Thyroid gland (tissue), 4 donors: ENCODE measurements around the gene UNC13A.

Source experiments
- POLR2A ChIP-seq, 2 donors: fragments of 450-650 bp; IDR thresholded peaks; one replicate each; pipeline ENCODE4 v1.6.1; 2017; ENCODE audit warnings: antibody characterized with exemption in 2 of 2, mild to moderate bottlenecking in 2 of 2, moderate library complexity in 1 of 2
- TF ChIP-seq, protein P1 (sequence below), 6 experiments: fragments of 200-600 bp in 3 of 6; fragments of 450-650 bp in 3 of 6; sonication (generic) in 3 of 6; IDR thresholded peaks; one replicate each; pipeline ENCODE4 v1.5.1; 2016 to 2019; ENCODE audit warnings: antibody characterized with exemption in 6 of 6, mild to moderate bottlenecking in 2 of 6, inconsistent platforms in 1 of 6, moderate library complexity in 1 of 6

DNA sequence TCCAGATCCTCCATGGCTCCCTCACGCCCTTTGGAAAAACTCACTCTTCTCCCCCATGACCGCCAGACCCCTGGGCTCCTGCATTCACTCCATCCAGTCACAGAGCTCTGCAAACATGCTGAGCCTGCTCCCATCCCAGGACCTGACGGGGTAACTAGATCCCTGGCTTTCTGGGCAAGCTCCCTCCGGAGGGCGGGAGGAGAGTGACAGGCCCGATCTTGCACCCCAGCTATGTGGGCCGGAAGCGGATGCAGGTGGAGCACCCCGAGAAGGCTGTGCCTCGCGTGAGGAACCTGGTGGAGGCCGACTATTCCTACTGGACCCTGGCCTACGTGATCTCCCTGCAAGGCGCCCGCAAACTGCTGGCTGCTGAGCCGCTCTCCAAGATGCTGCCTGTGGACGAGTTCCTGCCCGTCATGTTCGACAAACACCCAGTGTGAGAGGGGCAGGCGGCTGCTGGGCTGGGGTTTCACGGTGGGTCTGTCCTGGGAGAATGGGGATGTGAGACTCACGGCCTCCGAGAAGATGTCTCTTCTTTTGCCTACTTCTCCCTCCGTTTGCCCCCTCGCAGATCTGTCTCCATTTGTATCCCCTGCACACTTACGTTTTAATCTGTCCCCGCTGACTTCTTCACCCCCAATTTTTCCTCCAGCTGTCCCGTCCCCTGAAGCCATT is 107.5 kb downstream of the UNC13A start:
- TF ChIP-seq, protein P1, sequence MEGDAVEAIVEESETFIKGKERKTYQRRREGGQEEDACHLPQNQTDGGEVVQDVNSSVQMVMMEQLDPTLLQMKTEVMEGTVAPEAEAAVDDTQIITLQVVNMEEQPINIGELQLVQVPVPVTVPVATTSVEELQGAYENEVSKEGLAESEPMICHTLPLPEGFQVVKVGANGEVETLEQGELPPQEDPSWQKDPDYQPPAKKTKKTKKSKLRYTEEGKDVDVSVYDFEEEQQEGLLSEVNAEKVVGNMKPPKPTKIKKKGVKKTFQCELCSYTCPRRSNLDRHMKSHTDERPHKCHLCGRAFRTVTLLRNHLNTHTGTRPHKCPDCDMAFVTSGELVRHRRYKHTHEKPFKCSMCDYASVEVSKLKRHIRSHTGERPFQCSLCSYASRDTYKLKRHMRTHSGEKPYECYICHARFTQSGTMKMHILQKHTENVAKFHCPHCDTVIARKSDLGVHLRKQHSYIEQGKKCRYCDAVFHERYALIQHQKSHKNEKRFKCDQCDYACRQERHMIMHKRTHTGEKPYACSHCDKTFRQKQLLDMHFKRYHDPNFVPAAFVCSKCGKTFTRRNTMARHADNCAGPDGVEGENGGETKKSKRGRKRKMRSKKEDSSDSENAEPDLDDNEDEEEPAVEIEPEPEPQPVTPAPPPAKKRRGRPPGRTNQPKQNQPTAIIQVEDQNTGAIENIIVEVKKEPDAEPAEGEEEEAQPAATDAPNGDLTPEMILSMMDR (IDR thresholded peaks at IDR 0.05): no peak
- no peak for TF ChIP-seq POLR2A (IDR thresholded peaks at IDR 0.05)
